ENCODE results near the gene NHEJ1. TPM values are rescaled to one million over a fixed set of nuclear protein-coding genes. Genes with fewer than 3 reads are reported as not detected.

Gene NHEJ1
- total RNA-seq, 2 experiments from 2014 or later: 7.2 to 8.5 TPM

GRCh38 chr2:219131327-219131726 lies 29.3 kb downstream of the NHEJ1 start:
- ATAC-seq (ENCODE audit: poor library complexity): no peak
- no peaks in the 10 kb centered on the region for H3K4me1 ChIP-seq (ENCODE audit: insufficient read depth, low read length)
- H3K36me3 ChIP-seq (ENCODE audit: insufficient read depth, low read length): peaks cover 8% of the 10 kb centered on the region

DNA sequence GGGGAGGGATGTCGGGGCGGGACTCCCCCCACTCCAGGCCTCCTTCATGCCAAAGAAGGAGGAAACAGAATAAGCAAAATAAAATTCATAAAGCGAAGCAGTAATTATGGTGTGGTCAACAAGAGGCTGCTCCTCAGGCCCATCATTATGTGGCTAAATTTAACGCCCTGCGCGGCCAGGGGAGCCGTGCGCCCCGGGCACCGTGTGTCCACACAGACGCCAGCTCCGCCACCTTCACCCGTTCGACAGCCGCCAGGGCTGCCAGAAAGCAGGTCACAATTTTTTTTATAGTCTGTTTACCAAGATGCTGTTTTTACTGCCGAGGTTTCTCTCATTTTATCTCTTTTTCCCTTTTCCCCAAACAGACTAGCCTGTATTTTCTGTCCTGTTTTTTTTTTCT lies 31.0 kb downstream of the NHEJ1 start:
- H3K4me3 Mint-ChIP-seq: no peak overlapping the region
- H3K4me1 ChIP-seq (ENCODE audit: insufficient read depth, low read length): peaks cover 6% of the 10 kb centered on the region
- TF ChIP-seq, protein P1, sequence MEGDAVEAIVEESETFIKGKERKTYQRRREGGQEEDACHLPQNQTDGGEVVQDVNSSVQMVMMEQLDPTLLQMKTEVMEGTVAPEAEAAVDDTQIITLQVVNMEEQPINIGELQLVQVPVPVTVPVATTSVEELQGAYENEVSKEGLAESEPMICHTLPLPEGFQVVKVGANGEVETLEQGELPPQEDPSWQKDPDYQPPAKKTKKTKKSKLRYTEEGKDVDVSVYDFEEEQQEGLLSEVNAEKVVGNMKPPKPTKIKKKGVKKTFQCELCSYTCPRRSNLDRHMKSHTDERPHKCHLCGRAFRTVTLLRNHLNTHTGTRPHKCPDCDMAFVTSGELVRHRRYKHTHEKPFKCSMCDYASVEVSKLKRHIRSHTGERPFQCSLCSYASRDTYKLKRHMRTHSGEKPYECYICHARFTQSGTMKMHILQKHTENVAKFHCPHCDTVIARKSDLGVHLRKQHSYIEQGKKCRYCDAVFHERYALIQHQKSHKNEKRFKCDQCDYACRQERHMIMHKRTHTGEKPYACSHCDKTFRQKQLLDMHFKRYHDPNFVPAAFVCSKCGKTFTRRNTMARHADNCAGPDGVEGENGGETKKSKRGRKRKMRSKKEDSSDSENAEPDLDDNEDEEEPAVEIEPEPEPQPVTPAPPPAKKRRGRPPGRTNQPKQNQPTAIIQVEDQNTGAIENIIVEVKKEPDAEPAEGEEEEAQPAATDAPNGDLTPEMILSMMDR (IDR thresholded peaks at IDR 0.05): no peak
- ChIA-PET POLR2A (interaction anchor here (1.2 kb wide), 1 partner anchor 50 kb away, joined by 3 read pairs; no protein-coding TSS in a partner anchor), CTCF (no interaction called here)
- H3K4me1 Mint-ChIP-seq (ENCODE audit: low read depth): peaks cover 15% of the 10 kb centered on the region
- H3K27ac ChIP-seq (ENCODE audit: low read depth in 1 of 2, low read length in 2 of 2): no peak overlapping the region
- DNase-seq: no peak
- no peak for ATAC-seq (ENCODE audit: poor library complexity)
- H3K27ac Mint-ChIP-seq: no peak overlapping the region
- no peak overlapping the region for H3K4me3 ChIP-seq (ENCODE audit: low read length)
- H3K36me3 Mint-ChIP-seq (ENCODE audit: low read depth): peaks cover 26% of the 10 kb centered on the region
- intact Hi-C loops (cut with DNase I, micrococcal nuclease): no loop called here
- H3K9me3 Mint-ChIP-seq: no peaks in the 10 kb centered on the region
- no peaks in the 10 kb centered on the region for H3K27me3 Mint-ChIP-seq
- peaks cover 8% of the 10 kb centered on the region for H3K36me3 ChIP-seq (ENCODE audit: insufficient read depth, low read length)
- no peaks in the 10 kb centered on the region for H3K27me3 ChIP-seq (ENCODE audit: control insufficient read depth in 1 of 2, insufficient read depth in 2 of 2, low read length in 2 of 2)
- no peaks in the 10 kb centered on the region for H3K9me3 ChIP-seq (ENCODE audit: control insufficient read depth in 1 of 2, insufficient read depth in 1 of 2, low read length in 2 of 2)

More at GRCh38 chr2:219131327-219131726, 29.3 kb downstream of the NHEJ1 start:
- no peaks in the 10 kb centered on the region for H3K9me3 Mint-ChIP-seq
- peaks cover 5% of the 10 kb centered on the region for H3K4me1 Mint-ChIP-seq (ENCODE audit: low read depth)
- ChIA-PET POLR2A (no interaction called here), CTCF (interaction anchor here (1.0 kb wide), 1 partner anchor 57 kb away, joined by 3 read pairs; no protein-coding TSS in a partner anchor)
- TF ChIP-seq, protein P1 (IDR thresholded peaks at IDR 0.05): no peak
- Histone ChIP-seq H3K27ac (ENCODE audit: low read depth in 1 of 2, low read length in 2 of 2) (no peak overlapping the region), H3K9me3 (ENCODE audit: control insufficient read depth in 1 of 2, insufficient read depth in 1 of 2, low read length in 2 of 2) (no peaks in the 10 kb centered on the region), H3K27me3 (ENCODE audit: control insufficient read depth in 1 of 2, insufficient read depth in 2 of 2, low read length in 2 of 2) (no peaks in the 10 kb centered on the region), H3K4me3 (ENCODE audit: low read length) (no peak overlapping the region)
- no peak for DNase-seq
- intact Hi-C loops (cut with DNase I, micrococcal nuclease): no loop called here
- no peak overlapping the region for H3K4me3 Mint-ChIP-seq
- H3K36me3 Mint-ChIP-seq (ENCODE audit: low read depth): peaks cover 33% of the 10 kb centered on the region
- no peaks in the 10 kb centered on the region for H3K27me3 Mint-ChIP-seq
- no peak overlapping the region for H3K27ac Mint-ChIP-seq

DNA sequence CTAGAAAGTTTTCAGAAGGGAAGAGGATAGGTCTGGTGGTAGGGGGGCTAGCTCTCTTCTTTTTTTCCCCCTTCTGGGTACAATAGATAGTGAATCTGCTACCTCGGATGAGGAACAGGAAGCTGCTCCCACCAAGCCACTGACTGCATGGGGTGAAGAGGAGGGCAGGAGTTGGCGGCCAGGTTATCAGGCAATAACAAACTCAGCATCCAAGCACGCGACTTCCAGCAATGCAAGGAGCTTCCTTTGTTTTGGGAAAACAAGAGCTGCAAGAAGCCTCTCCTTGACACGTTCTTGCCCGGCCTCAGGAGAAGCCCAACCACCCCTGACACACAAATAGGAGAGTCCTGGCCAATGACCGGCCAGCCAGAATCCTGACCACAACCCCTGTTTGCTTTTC lies 32.2 kb downstream of the NHEJ1 start:
- H3K4me3 ChIP-seq (ENCODE audit: low read length): no peak overlapping the region
- Mint-ChIP-seq H3K4me1 (ENCODE audit: low read depth) (peaks cover 24% of the 10 kb centered on the region), H3K27me3 (no peaks in the 10 kb centered on the region), H3K9me3 (no peaks in the 10 kb centered on the region), H3K36me3 (ENCODE audit: low read depth) (peaks cover 23% of the 10 kb centered on the region), H3K27ac (no peak overlapping the region), H3K4me3 (no peak overlapping the region)
- no peaks in the 10 kb centered on the region for H3K27me3 ChIP-seq (ENCODE audit: control insufficient read depth in 1 of 2, insufficient read depth in 2 of 2, low read length in 2 of 2)
- TF ChIP-seq, protein P1 (IDR thresholded peaks at IDR 0.05): no peak
- H3K9me3 ChIP-seq (ENCODE audit: control insufficient read depth in 1 of 2, insufficient read depth in 1 of 2, low read length in 2 of 2): no peaks in the 10 kb centered on the region
- DNase-seq (no peak), ATAC-seq (ENCODE audit: poor library complexity) (no peak)
- CTCF ChIA-PET: interaction anchor here (0.8 kb wide), 1 partner anchor 27 kb away, joined by 3 read pairs; no protein-coding TSS in a partner anchor
- H3K4me1 ChIP-seq (ENCODE audit: insufficient read depth, low read length): peaks cover 7% of the 10 kb centered on the region
- intact Hi-C loops (cut with DNase I, micrococcal nuclease): no loop called here
- H3K27ac ChIP-seq (ENCODE audit: low read depth in 1 of 2, low read length in 2 of 2): no peak overlapping the region
- POLR2A ChIA-PET: interaction anchor here (1.2 kb wide), 1 partner anchor 49 kb away, joined by 3 read pairs; no protein-coding TSS in a partner anchor
- peaks cover 8% of the 10 kb centered on the region for H3K36me3 ChIP-seq (ENCODE audit: insufficient read depth, low read length)
